B cell (primary cell): ENCODE results near the gene CNPPD1. TPM values are rescaled to one million over a fixed set of nuclear protein-coding genes. Genes with fewer than 3 reads are reported as not detected.

Experiments
- ATAC-seq: fragments of 200-7000 bp; cut with Tn5 transposase; one replicate; pipeline ENCODE4 v1.10.0; 2021; ENCODE audit warnings: low read depth, mild to moderate bottlenecking, moderate number of reproducible peaks, moderate library complexity
- CTCF ChIA-PET: fragments of 350-600 bp; sonication (Branson Sonifier 250); formaldehyde crosslinking; loops from one replicate; lab custom pipeline; 2021; ENCODE audit warnings: antibody characterized with exemption, inconsistent platforms; lab: Charles Lee
- POLR2A ChIA-PET: fragments of 350-600 bp; sonication (Branson Sonifier 250); formaldehyde crosslinking; loops from one replicate; lab custom pipeline; 2021; ENCODE audit warnings: antibody characterized with exemption; lab: Charles Lee
- DNase-seq: peaks from one replicate; pipeline ENCODE4 v3.0.0; 2013
- H2AFZ ChIP-seq: 2 replicates; pipeline ENCODE4 v1.6.1; 2012; ENCODE audit warnings: mild to moderate bottlenecking, low read depth, low read length; ENCODE audit not compliant: insufficient read depth, poor library complexity, severe bottlenecking
- H3K27ac ChIP-seq, 2 donors: 1 replicate in 1 of 2; 2 replicates in 1 of 2; pipeline ENCODE4 v1.5.1; 2012 to 2013; ENCODE audit warnings: low read length in 2 of 2, mild to moderate bottlenecking in 2 of 2, moderate library complexity in 1 of 2
- H3K27me3 ChIP-seq, 4 experiments: fragments of 200-600 bp in 1 of 4; sonication (generic) in 1 of 4; replicated peaks in 1 of 4; 1 replicate in 2 of 4; 2 replicates in 2 of 4; pipeline versions ENCODE4 v1.6.1 to v1.7.0; 2013 to 2016; ENCODE audit warnings: low read length in 3 of 4, mild to moderate bottlenecking in 2 of 4, mixed read lengths in 1 of 4, moderate library complexity in 1 of 4; ENCODE audit not compliant: insufficient read depth in 4 of 4, control insufficient read depth in 3 of 4; ENCODE audit errors: control extremely low read depth in 1 of 4
- H3K36me3 ChIP-seq, 2 experiments: replicated peaks in 1 of 2; 1 replicate in 1 of 2; 2 replicates in 1 of 2; pipeline versions ENCODE4 v1.6.1 to v1.7.1; 2013; ENCODE audit warnings: low read length in 1 of 2; ENCODE audit not compliant: insufficient read depth in 2 of 2, control insufficient read depth in 1 of 2; ENCODE audit errors: control extremely low read depth in 1 of 2, extremely low read depth in 1 of 2
- H3K4me1 ChIP-seq, 2 donors: fragments of 200-600 bp in 1 of 2; sonication (generic) in 1 of 2; 1 replicate in 1 of 2; 2 replicates in 1 of 2; pipeline versions ENCODE4 v1.5.1 to v1.6.1; 2013 to 2017; ENCODE audit warnings: low read length in 2 of 2; ENCODE audit not compliant: control insufficient read depth in 2 of 2, insufficient read depth in 2 of 2
- H3K4me2 ChIP-seq: replicated peaks from 2 replicates; pipeline ENCODE3; 2012; ENCODE audit warnings: mild to moderate bottlenecking, low read depth, low read length; ENCODE audit not compliant: poor library complexity, severe bottlenecking
- H3K4me3 ChIP-seq, 5 experiments: fragments of 200-600 bp in 1 of 5; sonication (generic) in 1 of 5; 1 replicate in 3 of 5; 2 replicates in 2 of 5; pipeline versions ENCODE4 v1.5.1 to v1.7.0; 2011 to 2016; ENCODE audit warnings: low read length in 4 of 5, mild to moderate bottlenecking in 4 of 5, low read depth in 2 of 5, control low read depth in 1 of 5, moderate library complexity in 1 of 5; ENCODE audit not compliant: insufficient read depth in 1 of 5; ENCODE audit errors: control extremely low read depth in 1 of 5, extremely low read depth in 1 of 5
- H3K79me2 ChIP-seq: fragments of 200-600 bp; sonication (generic); one replicate; pipeline ENCODE4 v1.6.0; 2016; ENCODE audit warnings: low read length; ENCODE audit not compliant: control insufficient read depth, insufficient read depth
- H3K9ac ChIP-seq: fragments of 200-600 bp; sonication (generic); 2 replicates; pipeline ENCODE4 v1.6.1; 2017; ENCODE audit warnings: mild to moderate bottlenecking, low read length, moderate library complexity
- H3K9me3 ChIP-seq, 3 donors: one replicate each; pipeline versions ENCODE4 v1.6.1 to v1.7.1; 2013; ENCODE audit warnings: low read length in 2 of 3; ENCODE audit not compliant: control insufficient read depth in 2 of 3, insufficient read depth in 1 of 3; ENCODE audit errors: control extremely low read depth in 1 of 3
- H4K20me1 ChIP-seq: 2 replicates; pipeline ENCODE4 v1.6.0; 2012; ENCODE audit warnings: mild to moderate bottlenecking, low read length; ENCODE audit not compliant: insufficient read depth, control insufficient read depth, poor library complexity, severe bottlenecking
- H3K27ac Mint-ChIP-seq: one replicate; pipeline ENCODE4 v1.8.0; 2021; ENCODE audit warnings: mixed read lengths
- H3K27me3 Mint-ChIP-seq: one replicate; pipeline ENCODE4 v1.8.0; 2021; ENCODE audit warnings: mixed read lengths
- H3K4me1 Mint-ChIP-seq: one replicate; pipeline ENCODE4 v1.8.0; 2021; ENCODE audit warnings: mixed read lengths
- H3K4me3 Mint-ChIP-seq: one replicate; pipeline ENCODE4 v1.8.0; 2021; ENCODE audit warnings: mixed read lengths
- H3K9me3 Mint-ChIP-seq: one replicate; pipeline ENCODE4 v1.8.0; 2022; ENCODE audit warnings: mixed read lengths; ENCODE audit not compliant: insufficient read depth
- EZH2 ChIP-seq: IDR thresholded peaks from 2 replicates; pipeline ENCODE4 v1.6.1; 2012; ENCODE audit warnings: borderline replicate concordance, low read depth, mild to moderate bottlenecking, moderate library complexity, low read length; ENCODE audit not compliant: insufficient read depth, poor library complexity, severe bottlenecking
- WGBS: methylation state at CpG from one replicate; pipeline ENCODE4 v1.1.5; 2013; ENCODE audit warnings: missing lambda C conversion rate; ENCODE audit not compliant: insufficient coverage; 5-methylcytosine and 5-hydroxymethylcytosine counted together
- intact Hi-C: fragments of 100-400 bp; cut with micrococcal nuclease; formaldehyde crosslinking; loops from one replicate; pipeline ENCODE4 v1.10.0; 2022
- polyA plus RNA-seq: library from polyadenylated mRNA; depleted of rRNA; stranded (reverse); fragments of >200 nt; gene quantifications from 2 replicates; pipeline ENCODE4 v1.2.3, GENCODE V29; 2012
- total RNA-seq, 2 donors: library from RNA; stranded (reverse); fragments of 120-200 nt in 1 of 2; gene quantifications; 1 replicate in 1 of 2; 2 replicates in 1 of 2; pipeline versions ENCODE4 v1.2.3 to v1.2.4, GENCODE V29; 2013 to 2022
- TF ChIP-seq, protein P1 (sequence below): fragments of 200-600 bp; IDR thresholded peaks from one replicate; pipeline ENCODE4 v1.8.0; 2022; ENCODE audit warnings: antibody characterized with exemption, mild to moderate bottlenecking

CNPPD1 gene
- total and polyA plus RNA-seq, 2 donors (not counting 1 experiment from before 2014, with no cell fraction given), result 150 to 159 TPM

DNA sequence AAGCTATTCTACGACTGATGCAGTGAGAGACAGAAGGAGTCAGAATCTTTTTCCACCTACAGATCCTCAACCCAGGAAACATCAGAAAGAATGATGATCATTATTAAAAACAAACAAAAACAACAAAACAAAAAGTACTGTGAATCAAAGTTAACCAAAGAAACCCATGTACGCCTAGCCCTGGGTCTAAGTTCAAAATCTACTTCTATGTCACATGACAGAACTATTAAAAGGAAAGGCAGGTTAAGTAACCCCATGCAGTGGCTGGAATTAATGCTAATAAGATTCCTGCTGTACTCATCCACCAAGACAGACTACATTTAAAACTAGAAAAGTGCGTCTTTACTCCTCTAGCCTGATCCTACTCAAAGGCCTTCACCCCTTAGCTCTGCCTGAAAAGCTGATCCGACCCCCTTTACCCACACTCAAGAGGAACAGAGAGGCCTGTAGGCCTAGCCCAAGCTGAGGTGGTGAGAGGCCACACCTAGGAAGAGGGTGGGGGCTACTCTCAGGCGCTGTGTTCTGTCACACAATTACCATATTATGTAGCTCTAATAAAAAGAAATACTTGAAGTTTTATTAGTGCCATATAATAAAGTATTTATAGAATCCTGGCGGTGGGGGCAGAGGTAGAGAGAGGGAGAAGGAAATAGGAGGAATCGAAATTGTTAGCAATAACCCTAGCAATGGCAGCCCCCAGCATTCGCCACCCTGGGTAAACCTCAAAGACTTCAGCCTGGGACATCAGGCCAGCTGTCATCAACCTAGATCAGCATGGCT lies 53.2 kb downstream of the CNPPD1 start:
- Mint-ChIP-seq H3K9me3 (no peaks in the 10 kb centered on the region), H3K27ac (no peak overlapping the region), H3K4me3 (no peak overlapping the region), H3K27me3 (no peaks in the 10 kb centered on the region), H3K4me1 (peaks cover 2% of the 10 kb centered on the region)
- Histone ChIP-seq H3K9me3 (no peaks in the 10 kb centered on the region), H3K4me3 (no peak overlapping the region), H3K79me2 (peaks cover 16% of the 10 kb centered on the region), H3K36me3 (peaks cover 0 to 14% of the 10 kb centered on the region in 2 experiments), H3K4me2 (no peak overlapping the region), H2AFZ (no peak overlapping the region), H3K27me3 (no peaks in the 10 kb centered on the region), H3K4me1 (no peaks in the 10 kb centered on the region), H3K27ac (no peak overlapping the region), H3K9ac (no peak overlapping the region), H4K20me1 (peaks cover 51% of the 10 kb centered on the region)
- DNase-seq, result no peak
- 100% methylated on average over 4 of the region's 8 CpGs for WGBS
- no peak for ATAC-seq
- intact Hi-C loops, result no loop called here
- ChIA-PET POLR2A (no interaction called here), CTCF (interaction anchor here (0.9 to 1.6 kb wide), 3 partner anchors 51 to 143 kb away, joined by 3 to 5 read pairs (median 3); no protein-coding TSS in a partner anchor)
- no peak for TF ChIP-seq EZH2
- TF ChIP-seq, protein P1, sequence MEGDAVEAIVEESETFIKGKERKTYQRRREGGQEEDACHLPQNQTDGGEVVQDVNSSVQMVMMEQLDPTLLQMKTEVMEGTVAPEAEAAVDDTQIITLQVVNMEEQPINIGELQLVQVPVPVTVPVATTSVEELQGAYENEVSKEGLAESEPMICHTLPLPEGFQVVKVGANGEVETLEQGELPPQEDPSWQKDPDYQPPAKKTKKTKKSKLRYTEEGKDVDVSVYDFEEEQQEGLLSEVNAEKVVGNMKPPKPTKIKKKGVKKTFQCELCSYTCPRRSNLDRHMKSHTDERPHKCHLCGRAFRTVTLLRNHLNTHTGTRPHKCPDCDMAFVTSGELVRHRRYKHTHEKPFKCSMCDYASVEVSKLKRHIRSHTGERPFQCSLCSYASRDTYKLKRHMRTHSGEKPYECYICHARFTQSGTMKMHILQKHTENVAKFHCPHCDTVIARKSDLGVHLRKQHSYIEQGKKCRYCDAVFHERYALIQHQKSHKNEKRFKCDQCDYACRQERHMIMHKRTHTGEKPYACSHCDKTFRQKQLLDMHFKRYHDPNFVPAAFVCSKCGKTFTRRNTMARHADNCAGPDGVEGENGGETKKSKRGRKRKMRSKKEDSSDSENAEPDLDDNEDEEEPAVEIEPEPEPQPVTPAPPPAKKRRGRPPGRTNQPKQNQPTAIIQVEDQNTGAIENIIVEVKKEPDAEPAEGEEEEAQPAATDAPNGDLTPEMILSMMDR, result no peak
